Osteocyte (in vitro differentiated cells): ENCODE results near the gene SYCP2L. TPM values are rescaled to one million over a fixed set of nuclear protein-coding genes. Genes with fewer than 3 reads are reported as not detected.
"Not testable (repeated sequence)": the region's sequence is repeated elsewhere in the genome, so short reads cannot be mapped to it uniquely, and the experiment has no call there.

Experiments used
- DNase-seq: peaks from one replicate; pipeline ENCODE4 v3.0.0; 2021; ENCODE audit warnings: mixed read lengths; ENCODE audit not compliant: unreplicated experiment; ENCODE audit errors: extremely low spot score
- H3K27ac Mint-ChIP-seq: one replicate; pipeline ENCODE4 v1.8.0; 2021; ENCODE audit warnings: mild to moderate bottlenecking, mixed read lengths; ENCODE audit not compliant: unreplicated experiment
- H3K27me3 Mint-ChIP-seq: one replicate; pipeline ENCODE4 v1.8.0; 2021; ENCODE audit warnings: mixed read lengths; ENCODE audit not compliant: unreplicated experiment
- H3K36me3 Mint-ChIP-seq: one replicate; pipeline ENCODE4 v1.8.0; 2021; ENCODE audit warnings: mixed read lengths; ENCODE audit not compliant: unreplicated experiment
- H3K4me1 Mint-ChIP-seq: one replicate; pipeline ENCODE4 v1.8.0; 2021; ENCODE audit warnings: mixed read lengths; ENCODE audit not compliant: unreplicated experiment
- H3K4me3 Mint-ChIP-seq: one replicate; pipeline ENCODE4 v1.8.0; 2021; ENCODE audit warnings: mild to moderate bottlenecking, moderate library complexity, mixed read lengths; ENCODE audit not compliant: unreplicated experiment
- H3K9me3 Mint-ChIP-seq: one replicate; pipeline ENCODE4 v1.8.0; 2021; ENCODE audit warnings: mixed read lengths; ENCODE audit not compliant: unreplicated experiment
- total RNA-seq: library from RNA; stranded (reverse); gene quantifications from 2 replicates; pipeline ENCODE4 v1.2.1, GENCODE V29; 2021
- TF ChIP-seq, protein P1 (sequence below): fragments of 200-600 bp; sonication (generic); IDR thresholded peaks from 2 replicates; pipeline ENCODE4 v1.5.0; 2021; ENCODE audit warnings: antibody characterized with exemption, mild to moderate bottlenecking, moderate library complexity

Gene SYCP2L
- total RNA-seq, 1 donor from 2014 or later, result 4.3 TPM

DNA sequence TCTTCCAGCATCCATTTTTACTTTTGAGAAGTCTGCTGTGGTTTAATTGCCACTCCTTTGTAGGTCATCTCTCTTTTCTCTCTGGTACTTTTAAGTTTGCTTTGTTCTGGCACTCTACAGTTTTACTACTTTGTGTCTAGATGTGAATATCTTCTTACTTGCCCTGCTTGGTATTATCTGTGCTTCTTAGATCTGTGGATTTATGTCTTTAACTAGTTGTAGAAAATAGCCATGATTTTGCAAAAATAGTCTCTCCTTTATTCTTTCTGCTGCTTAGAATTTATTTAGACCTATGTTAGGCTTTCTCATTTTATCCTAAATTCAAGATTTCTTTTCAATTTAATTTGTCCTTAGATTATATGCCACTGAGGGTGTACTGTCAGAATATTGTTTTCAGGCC, 43.3 kb upstream of the SYCP2L start:
- no peak for DNase-seq
- Mint-ChIP-seq H3K9me3 (peaks cover 6% of the 10 kb centered on the region), H3K27ac (no peak overlapping the region), H3K4me3 (no peak overlapping the region), H3K36me3 (peaks cover 4% of the 10 kb centered on the region), H3K4me1 (peaks cover 2% of the 10 kb centered on the region), H3K27me3 (peaks cover 48% of the 10 kb centered on the region)
- TF ChIP-seq, protein P1, sequence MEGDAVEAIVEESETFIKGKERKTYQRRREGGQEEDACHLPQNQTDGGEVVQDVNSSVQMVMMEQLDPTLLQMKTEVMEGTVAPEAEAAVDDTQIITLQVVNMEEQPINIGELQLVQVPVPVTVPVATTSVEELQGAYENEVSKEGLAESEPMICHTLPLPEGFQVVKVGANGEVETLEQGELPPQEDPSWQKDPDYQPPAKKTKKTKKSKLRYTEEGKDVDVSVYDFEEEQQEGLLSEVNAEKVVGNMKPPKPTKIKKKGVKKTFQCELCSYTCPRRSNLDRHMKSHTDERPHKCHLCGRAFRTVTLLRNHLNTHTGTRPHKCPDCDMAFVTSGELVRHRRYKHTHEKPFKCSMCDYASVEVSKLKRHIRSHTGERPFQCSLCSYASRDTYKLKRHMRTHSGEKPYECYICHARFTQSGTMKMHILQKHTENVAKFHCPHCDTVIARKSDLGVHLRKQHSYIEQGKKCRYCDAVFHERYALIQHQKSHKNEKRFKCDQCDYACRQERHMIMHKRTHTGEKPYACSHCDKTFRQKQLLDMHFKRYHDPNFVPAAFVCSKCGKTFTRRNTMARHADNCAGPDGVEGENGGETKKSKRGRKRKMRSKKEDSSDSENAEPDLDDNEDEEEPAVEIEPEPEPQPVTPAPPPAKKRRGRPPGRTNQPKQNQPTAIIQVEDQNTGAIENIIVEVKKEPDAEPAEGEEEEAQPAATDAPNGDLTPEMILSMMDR, result no peak

DNA sequence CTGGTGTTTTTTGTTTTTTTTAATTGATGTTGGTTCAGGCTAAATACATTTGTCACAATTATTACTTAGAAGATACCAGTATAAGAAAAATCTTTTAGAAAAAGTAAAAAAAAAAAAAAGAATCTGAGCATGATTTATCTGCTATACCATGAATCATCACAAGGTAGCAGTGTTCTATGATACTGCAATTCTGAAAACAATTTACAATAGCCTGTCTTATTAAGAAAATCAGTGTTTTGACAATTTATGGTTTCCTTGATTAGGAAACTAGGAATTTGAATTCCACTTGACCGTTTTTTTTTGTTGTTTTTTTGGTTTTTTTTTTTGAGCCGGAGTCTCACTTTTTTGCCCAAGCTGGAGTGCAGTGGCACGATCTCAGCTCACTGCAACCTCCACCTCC, 39.2 kb upstream of the SYCP2L start:
- Mint-ChIP-seq H3K27ac (no peak overlapping the region), H3K4me1 (peaks cover 17% of the 10 kb centered on the region), H3K27me3 (peaks cover 17% of the 10 kb centered on the region), H3K4me3 (no peak overlapping the region), H3K36me3 (peaks cover 4% of the 10 kb centered on the region), H3K9me3 (peaks cover 6% of the 10 kb centered on the region)
- TF ChIP-seq, protein P1, result peak; percentile 57
- no peak for DNase-seq

- H3K27me3 Mint-ChIP-seq, result peaks cover 7% of the 10 kb centered on the region
These were observed 37.0 kb upstream of the SYCP2L start for GRCh38 chr6:10849901-10850300.

GRCh38 chr6:10850728-10851127, 36.1 kb upstream of the SYCP2L start:
- H3K4me1 Mint-ChIP-seq, result peaks cover 18% of the 10 kb centered on the region
- no peak for DNase-seq
- H3K27me3 Mint-ChIP-seq, result peaks cover 5% of the 10 kb centered on the region
- H3K36me3 Mint-ChIP-seq, result peaks cover 8% of the 10 kb centered on the region
- TF ChIP-seq, protein P1, result no peak
- H3K9me3 Mint-ChIP-seq, result peaks cover 12% of the 10 kb centered on the region
- no peak overlapping the region for H3K4me3 Mint-ChIP-seq
- H3K27ac Mint-ChIP-seq, result no peak overlapping the region

More at GRCh38 chr6:10849901-10850300, 37.0 kb upstream of the SYCP2L start:
- DNase-seq, result no peak
- Mint-ChIP-seq H3K9me3 (peaks cover 12% of the 10 kb centered on the region), H3K4me3 (no peak overlapping the region), H3K36me3 (peaks cover 6% of the 10 kb centered on the region), H3K4me1 (peaks cover 18% of the 10 kb centered on the region), H3K27ac (no peak overlapping the region)
- TF ChIP-seq, protein P1, result no peak

DNA sequence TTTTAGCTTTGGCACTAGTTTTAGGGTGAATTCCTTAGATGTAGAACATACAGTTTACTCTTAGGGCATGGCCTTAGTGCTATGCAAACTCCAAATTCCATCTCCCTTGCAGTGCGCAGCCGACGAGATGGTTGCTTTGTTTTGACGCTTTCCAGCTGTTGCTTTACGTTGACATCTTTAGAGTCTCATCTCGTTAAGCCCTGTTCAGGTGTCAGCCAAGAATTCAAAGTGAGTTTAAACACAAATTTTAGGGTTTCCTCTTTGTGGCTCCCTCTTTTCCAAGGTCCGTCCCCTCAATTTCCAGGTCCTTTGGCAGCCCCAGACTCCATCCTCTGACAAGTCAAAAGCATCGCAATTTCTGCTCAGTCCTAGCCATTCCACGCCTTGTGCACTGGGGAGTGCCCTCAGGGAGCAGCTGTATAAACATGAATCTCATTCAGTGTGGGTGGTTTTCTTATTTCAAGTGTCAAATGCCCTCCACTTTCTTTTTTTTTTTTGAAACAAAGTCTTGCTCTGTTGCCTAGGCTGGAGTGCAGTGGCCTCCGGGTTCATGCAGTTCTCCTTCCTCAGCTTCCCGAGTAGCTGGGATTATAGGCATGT, 34.4 kb upstream of the SYCP2L start:
- Mint-ChIP-seq H3K4me3 (peak overlapping the region; percentile 63), H3K36me3 (peaks cover 8% of the 10 kb centered on the region), H3K9me3 (peaks cover 12% of the 10 kb centered on the region), H3K27ac (peak overlapping the region; percentile 73), H3K4me1 (peaks cover 18% of the 10 kb centered on the region), H3K27me3 (peaks cover 2% of the 10 kb centered on the region)
- no peak for DNase-seq
- TF ChIP-seq, protein P1, result no peak

- not testable (repeated sequence) for H3K27ac Mint-ChIP-seq, H3K4me3 Mint-ChIP-seq, DNase-seq, H3K36me3 Mint-ChIP-seq, H3K27me3 Mint-ChIP-seq
- Mint-ChIP-seq H3K4me1 (peaks cover 18% of the 10 kb centered on the region), H3K9me3 (peaks cover 12% of the 10 kb centered on the region)
These were observed 33.0 kb upstream of the SYCP2L start for GRCh38 chr6:10853849-10854300.
